ENCODE results near the gene OARD1. TPM values are rescaled to one million over a fixed set of nuclear protein-coding genes. Genes with fewer than 3 reads are reported as not detected.

OARD1 gene
- total RNA-seq = 9.1 and 9.4 TPM in 2 replicates

DNA sequence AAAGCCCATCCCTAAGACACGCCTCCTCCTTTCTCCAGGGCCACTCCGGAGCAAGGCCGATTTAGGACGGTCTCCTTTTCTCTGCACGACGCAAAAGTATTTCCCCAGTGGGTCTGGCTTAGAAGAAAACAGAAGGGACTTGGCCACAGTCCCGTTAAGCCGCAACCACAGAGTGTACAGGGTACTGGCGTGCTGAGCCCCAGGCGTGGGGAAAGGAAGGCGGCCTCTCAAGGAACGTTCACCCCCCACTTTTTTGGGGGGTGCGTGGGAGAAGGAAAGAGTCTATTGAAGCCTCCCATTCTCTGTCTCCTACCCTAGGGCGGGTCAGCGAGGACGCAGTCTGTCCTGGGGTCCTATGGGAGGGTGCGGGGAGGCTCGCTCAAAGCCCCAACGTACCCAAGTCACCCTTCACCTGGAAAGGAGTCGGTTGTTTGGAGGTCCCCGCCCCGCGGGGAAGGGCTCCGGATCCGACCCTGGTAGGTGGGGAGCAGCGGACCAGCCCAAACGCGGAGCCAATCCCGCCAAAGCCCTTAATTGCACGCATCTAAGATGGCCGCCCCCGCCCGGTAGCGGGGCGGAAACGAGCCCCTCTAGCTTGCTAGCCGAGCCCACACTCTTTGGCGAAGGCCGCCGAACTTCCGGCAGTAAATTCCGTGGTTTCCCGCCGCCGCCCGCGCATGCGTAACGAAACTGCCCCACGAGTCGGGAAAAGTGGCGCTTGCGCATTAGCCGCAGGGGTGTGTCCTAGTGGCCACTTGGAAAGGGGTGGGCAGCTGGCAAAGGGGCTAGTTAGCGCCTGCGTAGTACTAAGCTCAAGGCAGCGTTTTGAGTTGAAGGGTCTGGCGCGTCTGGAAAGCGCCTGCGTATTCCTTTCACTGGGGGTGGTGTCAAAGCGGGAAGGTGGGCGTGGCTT is at the start of gene OARD1:
Gene OARD1 (minus strand): TSS at position 434 of the 913 bp plus-strand sequence. CDS start 722 bp downstream, outside the sequence.

GRCh38 chr6:41072836-41073202 is 663 bp upstream of the OARD1 start, which contains the start of gene NFYA:
Gene NFYA, plus strand, starts transcription at chr6:41072974. Its CDS starts 6,116 bp downstream, at chr6:41079090.

DNA sequence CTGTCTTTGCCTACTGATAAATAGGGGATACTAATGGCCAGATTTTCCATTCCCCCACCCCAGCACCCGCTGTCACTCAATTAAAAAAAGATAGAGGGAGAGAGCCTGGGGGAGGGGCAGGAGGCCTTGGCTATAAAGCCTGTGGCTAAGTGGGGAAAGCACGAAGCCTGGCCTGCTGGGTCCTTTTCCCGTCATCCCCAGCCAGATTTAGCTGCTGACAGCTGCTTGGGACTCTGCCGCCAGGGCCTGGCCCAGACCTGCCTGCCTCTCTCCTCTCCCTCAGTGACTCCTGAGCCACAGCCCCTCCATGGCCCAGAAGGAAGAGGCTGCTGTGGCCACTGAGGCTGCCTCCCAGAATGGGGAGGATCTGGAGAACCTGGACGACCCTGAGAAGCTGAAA is 19.1 kb downstream of the OARD1 start, which contains the start of gene APOBEC2:
Gene APOBEC2 (plus strand): TSS at position 162 of the 400 bp plus-strand sequence. CDS start 146 bp downstream, at position 308.

DNA sequence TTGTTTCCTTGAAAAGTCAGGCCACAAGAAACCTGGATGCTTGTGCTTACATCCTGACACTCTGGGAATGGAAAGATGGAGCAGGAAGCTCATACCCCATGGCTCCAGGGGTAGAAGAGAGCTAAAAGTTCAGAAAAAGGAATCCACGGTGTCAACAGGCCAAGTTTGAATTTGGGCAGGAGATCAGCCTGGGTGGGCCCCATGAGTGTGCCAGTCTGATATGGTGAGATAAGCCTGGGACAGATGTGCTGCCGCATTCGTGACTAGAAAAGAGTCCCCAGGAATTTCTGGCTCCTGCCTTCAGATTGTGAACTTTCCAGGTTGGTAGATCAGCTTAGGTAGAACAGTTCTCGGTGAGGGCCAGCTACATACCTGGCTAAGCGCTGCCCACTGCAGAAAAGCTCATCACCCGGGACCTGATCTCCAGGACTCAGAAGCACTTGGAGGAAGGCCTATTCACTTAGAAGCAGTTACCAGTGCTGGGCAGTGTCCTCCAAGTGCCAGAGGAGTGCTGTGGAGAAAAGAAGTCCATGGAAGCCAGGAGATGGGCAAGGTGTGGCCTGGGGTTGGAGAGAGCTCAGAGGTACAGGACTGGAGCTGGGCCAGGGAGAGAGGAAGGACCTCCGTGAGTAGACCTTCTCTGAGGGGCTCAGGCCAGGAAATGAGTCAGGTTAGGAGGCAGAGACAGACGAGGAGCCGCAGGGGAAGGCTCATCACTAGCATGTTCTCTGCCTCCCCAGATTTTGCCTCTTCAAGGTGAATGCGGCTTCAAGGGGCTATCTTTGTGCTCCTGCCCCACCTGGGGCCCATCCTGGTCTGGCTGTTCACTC is 29.7 kb downstream of the OARD1 start, which contains the start of gene TSPO2:
Gene TSPO2 (plus strand): TSS at position 242 of the 830 bp plus-strand sequence. CDS start 519 bp downstream, at position 761.

GRCh38 chr6:41039060-41039998 is 32.8 kb downstream of the OARD1 start, which contains the start of gene UNC5CL:
Gene UNC5CL, minus strand, starts transcription at chr6:41039221. Its CDS starts 4,147 bp downstream, at chr6:41035074.

Other genes with a start within 250 kb of the OARD1 start
- gene UNC5CL, start 33.1 kb downstream of the OARD1 start, total RNA-seq = under 0.01 and 0.09 TPM in 2 replicates
- not detected in 2 replicates for gene TSPO2, start 29.9 kb downstream of the OARD1 start, total RNA-seq
- gene APOBEC2, start 19.2 kb downstream of the OARD1 start, total RNA-seq = not detected in 2 replicates
- gene NFYA, start 618 bp upstream of the OARD1 start, total RNA-seq = 10.4 and 11.4 TPM in 2 replicates
- not detected in 2 replicates for gene TREML1, start 82.0 kb upstream of the OARD1 start, total RNA-seq
- 0.28 and 0.57 TPM in 2 replicates for gene TREM2, start 90.8 kb upstream of the OARD1 start, total RNA-seq
- gene TREML2, start 128.8 kb upstream of the OARD1 start, total RNA-seq = not detected in 2 replicates
- gene TREML4, start 156.0 kb upstream of the OARD1 start, total RNA-seq = 0.14 TPM in 1 of 2 replicates, not detected in the other
- gene TREM1, start 214.3 kb upstream of the OARD1 start, total RNA-seq = 2.7 and 3.4 TPM in 2 replicates

All from smooth muscle cell of bladder (primary cell).